K562 (cell line): ENCODE measurements around the gene LIG3. TPM values are rescaled to one million over a fixed set of nuclear protein-coding genes. Genes with fewer than 3 reads are reported as not detected.

Experiments used
- CEBPB ChIP-seq: fragments of 450-650 bp; IDR thresholded peaks from 2 replicates; pipeline ENCODE4 v1.6.1; 2016; ENCODE audit warnings: missing genetic modification characterization, missing compliant biosample characterization
- CHD2 ChIP-seq: IDR thresholded peaks from 2 replicates; pipeline ENCODE4 v1.6.1; 2011; ENCODE audit warnings: low read depth, low read length
- CTCFL ChIP-seq: IDR thresholded peaks from 2 replicates; pipeline ENCODE4 v1.6.1; 2011; ENCODE audit warnings: borderline replicate concordance, low read depth, mild to moderate bottlenecking, moderate library complexity, low read length; ENCODE audit not compliant: insufficient read depth, poor library complexity, severe bottlenecking
- EZH2 ChIP-seq: IDR thresholded peaks from 2 replicates; pipeline ENCODE4 v1.6.1; 2012; ENCODE audit warnings: low read depth, mild to moderate bottlenecking, inconsistent platforms, low read length, borderline replicate concordance
- FOXP1 ChIP-seq: sonication (generic); formaldehyde crosslinking; IDR thresholded peaks from 2 replicates; pipeline ENCODE4 v1.8.0; 2022; ENCODE audit warnings: mild to moderate bottlenecking, missing genetic modification reagents
- GATAD2B ChIP-seq: fragments of 450-650 bp; IDR thresholded peaks from 2 replicates; pipeline ENCODE4 v1.6.1; 2017; ENCODE audit warnings: mild to moderate bottlenecking, borderline replicate concordance
- HDAC1 ChIP-seq, 2 experiments: fragments of 450-650 bp; IDR thresholded peaks; 2 replicates each; pipeline ENCODE4 v1.6.1; 2016 to 2017; ENCODE audit warnings: inconsistent platforms in 1 of 2, mild to moderate bottlenecking in 1 of 2, moderate library complexity in 1 of 2
- HNRNPL ChIP-seq: fragments of 200-400 bp; formaldehyde crosslinking; IDR thresholded peaks from 2 replicates; pipeline ENCODE4 v1.6.1; 2017; ENCODE audit warnings: low read depth, mild to moderate bottlenecking, low read length
- L3MBTL2 ChIP-seq: fragments of 450-650 bp; IDR thresholded peaks from 2 replicates; pipeline ENCODE4 v1.6.1; 2016; ENCODE audit warnings: mild to moderate bottlenecking, moderate library complexity
- NR3C1 ChIP-seq: sonication (generic); formaldehyde crosslinking; IDR thresholded peaks from 2 replicates; pipeline ENCODE4 v1.8.1; 2022; ENCODE audit warnings: missing genetic modification reagents
- RBBP5 ChIP-seq: fragments of 200-600 bp; sonication (generic); IDR thresholded peaks from 2 replicates; pipeline ENCODE4 v1.6.1; 2012; ENCODE audit warnings: borderline replicate concordance, mild to moderate bottlenecking, low read length, control low read depth, inconsistent platforms; ENCODE audit not compliant: insufficient read depth, poor library complexity, severe bottlenecking
- SAFB ChIP-seq: fragments of 200-400 bp; formaldehyde crosslinking; IDR thresholded peaks from 2 replicates; pipeline ENCODE4 v1.6.1; 2017; ENCODE audit warnings: low read depth, low read length, borderline replicate concordance
- SMARCA4 ChIP-seq: fragments of 450-650 bp; IDR thresholded peaks from 2 replicates; pipeline ENCODE4 v1.6.1; 2016
- SRSF3 ChIP-seq: fragments of 200-400 bp; formaldehyde crosslinking; IDR thresholded peaks from 2 replicates; pipeline ENCODE4 v1.6.1; 2016; ENCODE audit warnings: mild to moderate bottlenecking, low read length, moderate library complexity; ENCODE audit not compliant: insufficient read depth
- ZBTB7A ChIP-seq: IDR thresholded peaks from 2 replicates; pipeline ENCODE4 v1.6.1; 2011; ENCODE audit warnings: low read depth, mild to moderate bottlenecking, low read length, moderate library complexity, borderline replicate concordance; ENCODE audit not compliant: control insufficient read depth
- ZNF175 ChIP-seq: fragments of 200-800 bp; sonication (Bioruptor generic); IDR thresholded peaks from 2 replicates; pipeline ENCODE4 v1.6.1; 2016; ENCODE audit warnings: low read depth, mild to moderate bottlenecking, missing genetic modification characterization, missing compliant biosample characterization
- ZNF253 ChIP-seq: fragments of 250-450 bp; sonication (Bioruptor Pico); conservative IDR thresholded peaks from 2 replicates; pipeline ENCODE4 v1.6.1; 2021; ENCODE audit warnings: mild to moderate bottlenecking
- polyA plus RNA-seq, 8 experiments: library from polyadenylated mRNA; depleted of rRNA in 4 of 8; stranded (reverse) in 5 of 8; unstranded in 3 of 8; fragments of >200 nt; fragmentation: Nextera tagmentation in 2 of 8; fragmentation: Illumina TruSeq in 1 of 8; extraction: Ambion mirVana in 2 of 8; extraction: Trizol in 1 of 8; gene quantifications; 2 replicates each; pipeline versions ENCODE4 v1.2.1 to v1.2.3, GENCODE V29; 2011 to 2014; ENCODE audit warnings: inconsistent platforms in 1 of 8, missing spikeins in 1 of 8
- total RNA-seq, 7 experiments: library from RNA; depleted of rRNA in 6 of 7; stranded (reverse); fragments of >200 nt in 6 of 7; fragmentation: Illumina TruSeq in 2 of 7; extraction: Trizol in 2 of 7; gene quantifications; 2 replicates each; pipeline versions ENCODE4 v1.2.1 to v1.2.3, GENCODE V29; 2011 to 2021; ENCODE audit warnings: low replicate concordance in 1 of 7

Gene LIG3
- total and polyA plus RNA-seq, 9 of the 15 experiments (the other 6 are each of a cell fraction or from before 2014, with no cell fraction given), result 7.6 to 75.0 (median 43.0) TPM

GRCh38 chr17:34980681-34981537, 597 bp downstream of the LIG3 start (continued):
- TF ChIP-seq CTCFL (peak; percentile 31), HNRNPL (0 out of 2 replicates have a peak, but pooled peaks have one; percentile 48), ZNF175 (CRISPR knock-in tag) (0 out of 2 replicates have a peak, but pooled peaks have one; percentile 28), FOXP1 (CRISPR knock-in tag) (0 out of 2 replicates have a peak, but pooled peaks have one; percentile 60), ZBTB7A (peak; percentile 90), SMARCA4 (no peak), HDAC1 (IDR thresholded peaks at IDR 0.05) (peak in 1 of 2 experiments; percentile 54; a peak in 2 of 4 replicates), SRSF3 (no peak; the same call in 1 of the 2 replicates), GATAD2B (peak; percentile 86), SAFB (peak; percentile 79; the same call in 1 of the 2 replicates), NR3C1 (CRISPR knock-in tag) (0 out of 2 replicates have a peak, but pooled peaks have one; percentile 57), RBBP5 (peak; percentile 78), EZH2 (no peak), L3MBTL2 (peak; percentile 69), ZNF253 (CRISPR knock-in tag) (no peak), CHD2 (no peak), CEBPB (peak; percentile 60)
